Uterus (tissue), 4 donors: ENCODE data around the gene GIMAP8. TPM values are rescaled to one million over a fixed set of nuclear protein-coding genes. Genes with fewer than 3 reads are reported as not detected.

Source experiments
- DNase-seq, 2 donors: peaks; one replicate each; pipeline ENCODE4 v3.0.0-alpha.2; 2019 to 2020
- H3K27ac ChIP-seq, 2 donors: fragments of 200-600 bp; sonication (generic); 1 replicate in 1 of 2; 2 replicates in 1 of 2; pipeline ENCODE4 v1.5.1; 2016 to 2018
- H3K27me3 ChIP-seq, 2 donors: fragments of 200-600 bp; sonication (generic); one replicate each; pipeline ENCODE4 v1.5.1; 2018 to 2019; ENCODE audit warnings: control low read depth in 1 of 2
- H3K36me3 ChIP-seq, 2 donors: fragments of 200-600 bp; sonication (generic); one replicate each; pipeline ENCODE4 v1.5.1; 2019; ENCODE audit warnings: control low read depth in 1 of 2
- H3K4me1 ChIP-seq, 2 donors: fragments of 200-600 bp; sonication (generic); one replicate each; pipeline ENCODE4 v1.5.1; 2018 to 2019; ENCODE audit warnings: control low read depth in 1 of 2
- H3K4me3 ChIP-seq, 2 donors: fragments of 200-600 bp; sonication (generic); 1 replicate in 1 of 2; 2 replicates in 1 of 2; pipeline ENCODE4 v1.5.1; 2018 to 2019; ENCODE audit warnings: mild to moderate bottlenecking in 1 of 2
- H3K9me3 ChIP-seq, 2 donors: fragments of 200-600 bp; sonication (generic); one replicate each; pipeline ENCODE4 v1.5.1; 2019; ENCODE audit warnings: control low read depth in 1 of 2
- CTCF ChIP-seq, 4 experiments: fragments of 200-600 bp in 2 of 4; fragments of 450-650 bp in 2 of 4; sonication (generic) in 2 of 4; IDR thresholded peaks; one replicate each; pipeline ENCODE4 v1.5.1; 2016 to 2019; ENCODE audit warnings: antibody characterized with exemption in 4 of 4, mild to moderate bottlenecking in 2 of 4, moderate library complexity in 1 of 4
- POLR2A ChIP-seq, 2 donors: fragments of 450-650 bp; IDR thresholded peaks; one replicate each; pipeline ENCODE4 v1.6.1; 2016; ENCODE audit warnings: antibody characterized with exemption in 2 of 2, mild to moderate bottlenecking in 1 of 2, moderate library complexity in 1 of 2
- intact Hi-C: fragments of 100-400 bp; cut with DNase I; formaldehyde crosslinking; loops from one replicate; pipeline ENCODE4 v1.15.1; 2023; ENCODE audit warnings: low total_unique reads
- total RNA-seq, 4 donors: library from RNA; depleted of rRNA in 3 of 4; stranded (reverse); fragments of >200 nt in 3 of 4; gene quantifications; one replicate each; pipeline versions ENCODE4 v1.1.0 to v1.2.4, GENCODE V29; 2014 to 2023
- donor health status: DM: yes; HTN: yes; CAD: no.

The GIMAP8 gene
- total RNA-seq, 4 donors from 2014 or later, result 16.7 to 47.7 (median 25.6) TPM

- H3K4me3 ChIP-seq, result no peak overlapping the region
- H3K27me3 ChIP-seq, result no peaks in the 10 kb centered on the region
- intact Hi-C loops, result no loop called here
- H3K27ac ChIP-seq, result no peak overlapping the region
- H3K36me3 ChIP-seq, result no peaks in the 10 kb centered on the region
- H3K9me3 ChIP-seq, result no peaks in the 10 kb centered on the region
- TF ChIP-seq POLR2A (IDR thresholded peaks at IDR 0.05) (no peak), CTCF (IDR thresholded peaks at IDR 0.05) (no peak)
- H3K4me1 ChIP-seq, result no peaks in the 10 kb centered on the region
- DNase-seq, result no peak
These were observed 23.5 kb downstream of the GIMAP8 start for GRCh38 chr7:150473902-150474301.

DNA sequence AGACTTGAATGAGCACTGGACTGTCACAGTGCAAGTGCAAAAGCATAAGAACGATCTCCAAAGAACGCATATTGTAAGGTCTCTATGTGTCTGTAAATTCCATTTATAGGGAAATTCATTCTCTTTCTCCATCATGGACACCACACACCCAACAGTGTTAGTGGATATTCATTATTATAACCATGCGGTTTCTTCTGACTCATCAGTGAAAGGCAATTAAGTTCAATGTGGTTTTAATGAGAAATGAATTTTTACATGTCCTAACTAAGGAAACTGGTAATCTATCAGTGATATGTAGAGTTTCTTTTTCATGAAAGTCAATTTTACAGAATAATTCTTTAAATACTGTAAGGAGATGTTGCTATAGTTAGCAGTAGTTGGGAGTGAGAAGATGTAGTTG is 25.9 kb downstream of the GIMAP8 start:
- intact Hi-C loops, result no loop called here
- H3K36me3 ChIP-seq, result no peaks in the 10 kb centered on the region
- no peaks in the 10 kb centered on the region for H3K9me3 ChIP-seq
- H3K4me1 ChIP-seq, result no peaks in the 10 kb centered on the region
- H3K27ac ChIP-seq, result no peak overlapping the region
- H3K27me3 ChIP-seq, result no peaks in the 10 kb centered on the region
- DNase-seq, result no peak
- H3K4me3 ChIP-seq, result no peak overlapping the region
- TF ChIP-seq CTCF (IDR thresholded peaks at IDR 0.05) (no peak), POLR2A (IDR thresholded peaks at IDR 0.05) (no peak)

- no peaks in the 10 kb centered on the region for H3K36me3 ChIP-seq
These were observed 26.6 kb downstream of the GIMAP8 start for GRCh38 chr7:150476819-150477631.

DNA sequence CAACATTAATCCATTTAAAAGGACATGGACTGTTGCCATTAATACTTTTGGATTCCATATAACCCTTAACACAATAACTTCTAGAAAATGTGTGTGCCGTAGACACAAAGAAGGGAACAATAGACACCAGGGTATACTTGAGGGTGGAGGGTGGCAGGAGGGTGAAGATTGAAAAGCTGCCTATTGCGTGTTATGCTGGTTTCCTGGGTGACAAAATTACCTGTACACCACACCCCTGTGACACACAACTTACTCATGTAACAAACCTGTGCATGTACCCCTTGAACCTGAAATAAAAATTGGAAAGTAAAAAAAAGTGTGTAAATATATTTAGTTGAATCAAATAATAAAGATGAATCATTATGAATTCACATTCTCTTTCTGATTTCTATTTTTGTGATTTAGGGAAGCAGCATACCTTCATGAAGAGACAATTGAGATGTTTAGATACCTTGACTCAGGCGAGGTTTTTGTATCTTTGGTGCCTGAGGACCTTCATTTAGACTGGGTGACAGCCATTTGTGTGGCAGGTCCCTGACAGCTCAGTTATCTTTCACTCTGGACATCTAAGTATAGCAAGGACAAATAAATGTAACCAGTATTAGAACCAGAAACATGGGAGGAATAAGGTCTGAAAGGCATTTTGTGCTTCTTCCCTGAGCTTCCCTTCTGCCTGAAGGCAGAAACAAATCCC is 28.7 kb downstream of the GIMAP8 start:
- Histone ChIP-seq H3K9me3 (no peaks in the 10 kb centered on the region), H3K4me3 (no peak overlapping the region), H3K27ac (peak overlapping the region in 1 of 2 donors; percentile 52), H3K27me3 (no peaks in the 10 kb centered on the region), H3K4me1 (no peaks in the 10 kb centered on the region), H3K36me3 (no peaks in the 10 kb centered on the region)
- intact Hi-C loops, result no loop called here
- no peak for TF ChIP-seq CTCF (IDR thresholded peaks at IDR 0.05)
- no peak for TF ChIP-seq POLR2A (IDR thresholded peaks at IDR 0.05)
- no peak for DNase-seq

More at GRCh38 chr7:150476819-150477631, 26.6 kb downstream of the GIMAP8 start:
- no peak for DNase-seq
- Histone ChIP-seq H3K27me3 (no peaks in the 10 kb centered on the region), H3K4me3 (no peak overlapping the region), H3K9me3 (no peaks in the 10 kb centered on the region), H3K27ac (no peak overlapping the region), H3K4me1 (no peaks in the 10 kb centered on the region)
- no peak for TF ChIP-seq CTCF (IDR thresholded peaks at IDR 0.05)
- no peak for TF ChIP-seq POLR2A (IDR thresholded peaks at IDR 0.05)
- intact Hi-C loops, result no loop called here
